Measurements from ENCODE around the gene SH2D7.
A peak's percentile ranks its signal among the peaks of the same experiment; 100 is the strongest.

SH2D7 gene

GRCh38 chr15:78079298-78080087 is 12.9 kb upstream of the SH2D7 start:
- DNase-seq (ENCODE audit: low read depth): no peak

- DNase-seq (ENCODE audit: low read depth): no peak
Measured at GRCh38 chr15:78080088-78080460, 12.3 kb upstream of the SH2D7 start.

- DNase-seq (ENCODE audit: low read depth): no peak
Measured at GRCh38 chr15:78082106-78082742, 10.1 kb upstream of the SH2D7 start.

- DNase-seq (ENCODE audit: low read depth): no peak
Measured at GRCh38 chr15:78082743-78083110, 9.6 kb upstream of the SH2D7 start.

- DNase-seq (ENCODE audit: low read depth): no peak
Measured at GRCh38 chr15:78083186-78083585, 9.2 kb upstream of the SH2D7 start.

GRCh38 chr15:78083687-78084448 is 8.5 kb upstream of the SH2D7 start:
- no peak for DNase-seq (ENCODE audit: low read depth)

GRCh38 chr15:78084449-78084750 is 8.0 kb upstream of the SH2D7 start:
- DNase-seq (ENCODE audit: low read depth): no peak

GRCh38 chr15:78085928-78086327 is 6.4 kb upstream of the SH2D7 start:
- peak; percentile 82 for DNase-seq (ENCODE audit: low read depth)

GRCh38 chr15:78087951-78088772 is 4.2 kb upstream of the SH2D7 start:
- DNase-seq (ENCODE audit: low read depth): no peak

- DNase-seq (ENCODE audit: low read depth): no peak
Measured at GRCh38 chr15:78088773-78089080, 3.6 kb upstream of the SH2D7 start.

GRCh38 chr15:78090422-78091063 is 1.8 kb upstream of the SH2D7 start:
- DNase-seq (ENCODE audit: low read depth): no peak

- DNase-seq (ENCODE audit: low read depth): no peak
Measured at GRCh38 chr15:78093242-78094020, 1.1 kb downstream of the SH2D7 start.

- no peak for DNase-seq (ENCODE audit: low read depth)
Measured at GRCh38 chr15:78097667-78098066, 5.3 kb downstream of the SH2D7 start.

GRCh38 chr15:78098131-78098755 is 5.9 kb downstream of the SH2D7 start:
- no peak for DNase-seq (ENCODE audit: low read depth)

- DNase-seq (ENCODE audit: low read depth): no peak
Measured at GRCh38 chr15:78100886-78101285, 8.5 kb downstream of the SH2D7 start.

- no peak for DNase-seq (ENCODE audit: low read depth)
Measured at GRCh38 chr15:78101423-78102105, 9.2 kb downstream of the SH2D7 start.

GRCh38 chr15:78102211-78102610 is 9.8 kb downstream of the SH2D7 start:
- no peak for DNase-seq (ENCODE audit: low read depth)

GRCh38 chr15:78102741-78103140 is 10.4 kb downstream of the SH2D7 start:
- no peak for DNase-seq (ENCODE audit: low read depth)

GRCh38 chr15:78103406-78104118 is 11.2 kb downstream of the SH2D7 start:
- DNase-seq (ENCODE audit: low read depth): no peak

- DNase-seq (ENCODE audit: low read depth): no peak
Measured at GRCh38 chr15:78104119-78104479, 11.7 kb downstream of the SH2D7 start.

Data from stromal cell of bone marrow (primary cell).